HepG2 (cell line): ENCODE results near the gene ZDHHC19. TPM values are rescaled to one million over a fixed set of nuclear protein-coding genes. Genes with fewer than 3 reads are reported as not detected.

Source experiments
- ARNT2 ChIP-seq: sonication (generic); formaldehyde crosslinking; IDR thresholded peaks from 2 replicates; pipeline ENCODE4 v1.8.0; 2022; ENCODE audit warnings: mild to moderate bottlenecking, low read depth, missing genetic modification reagents, moderate library complexity
- ATF7-NPFF ChIP-seq: sonication (generic); formaldehyde crosslinking; IDR thresholded peaks from 2 replicates; pipeline ENCODE4 v1.8.1; 2023; ENCODE audit warnings: mild to moderate bottlenecking, low read depth, missing genetic modification reagents, moderate library complexity
- ATRX ChIP-seq: sonication (generic); formaldehyde crosslinking; IDR thresholded peaks from 2 replicates; pipeline ENCODE4 v1.4.0; 2020; ENCODE audit warnings: missing genetic modification reagents, borderline replicate concordance
- FOXM1 ChIP-seq: sonication (generic); formaldehyde crosslinking; IDR thresholded peaks from 2 replicates; pipeline ENCODE4 v1.5.0; 2020; ENCODE audit warnings: missing genetic modification reagents
- HNRNPL ChIP-seq: fragments of 200-400 bp; formaldehyde crosslinking; IDR thresholded peaks from 2 replicates; pipeline ENCODE4 v1.6.1; 2017; ENCODE audit warnings: mild to moderate bottlenecking, low read depth, low read length
- RELA ChIP-seq: sonication (generic); formaldehyde crosslinking; IDR thresholded peaks from 2 replicates; pipeline ENCODE4 v1.4.0; 2020; ENCODE audit warnings: missing genetic modification reagents
- SKI ChIP-seq: fragments of 450-650 bp; IDR thresholded peaks from one replicate; pipeline ENCODE4 v1.6.1; 2018; ENCODE audit warnings: mild to moderate bottlenecking; ENCODE audit not compliant: partially characterized antibody
- TBX2 ChIP-seq: sonication (generic); formaldehyde crosslinking; IDR thresholded peaks from 2 replicates; pipeline ENCODE4 v1.5.0; 2020; ENCODE audit warnings: missing genetic modification reagents, mild to moderate bottlenecking, borderline replicate concordance
- ZNF10 ChIP-seq: sonication (generic); formaldehyde crosslinking; IDR thresholded peaks from 2 replicates; pipeline ENCODE4 v1.4.0; 2020; ENCODE audit warnings: mild to moderate bottlenecking, low read depth, missing genetic modification reagents, borderline replicate concordance
- ZNF484 ChIP-seq: sonication (generic); formaldehyde crosslinking; IDR thresholded peaks from 2 replicates; pipeline ENCODE4 v1.5.1; 2020; ENCODE audit warnings: mild to moderate bottlenecking, low read depth, missing genetic modification reagents, borderline replicate concordance
- ZNF780A ChIP-seq: sonication (generic); formaldehyde crosslinking; IDR thresholded peaks from 2 replicates; pipeline ENCODE4 v1.8.0; 2022; ENCODE audit warnings: mild to moderate bottlenecking, missing genetic modification reagents, moderate library complexity
- ZSCAN12 ChIP-seq: sonication (generic); formaldehyde crosslinking; IDR thresholded peaks from 2 replicates; pipeline ENCODE4 v1.9.0; 2021; ENCODE audit warnings: mild to moderate bottlenecking, missing genetic modification reagents
- polyA plus RNA-seq, 8 experiments: library from polyadenylated mRNA; depleted of rRNA in 3 of 8; stranded (reverse) in 7 of 8; unstranded in 1 of 8; fragments of >200 nt; fragmentation: Illumina TruSeq in 4 of 8; extraction: Trizol in 4 of 8; gene quantifications; 2 replicates each; pipeline versions ENCODE4 v1.2.1 to v1.2.3, GENCODE V29; 2011 to 2016; ENCODE audit warnings: low read depth in 4 of 8, missing spikeins in 1 of 8, mixed read lengths in 1 of 8; ENCODE audit not compliant: insufficient read depth in 1 of 8
- total RNA-seq, 5 experiments: library from RNA; depleted of rRNA; stranded (reverse); fragments of >200 nt; fragmentation: Illumina TruSeq; extraction: Trizol; gene quantifications; 2 replicates each; pipeline ENCODE4 v1.2.3, GENCODE V29; 2016; ENCODE audit warnings: low read depth in 1 of 5
- TF ChIP-seq, protein P1 (sequence below): sonication (generic); formaldehyde crosslinking; IDR thresholded peaks from 2 replicates; pipeline ENCODE4 v1.4.0; 2020; ENCODE audit warnings: missing genetic modification reagents, borderline replicate concordance
- TF ChIP-seq, protein P2 (sequence below): sonication (generic); formaldehyde crosslinking; IDR thresholded peaks from 2 replicates; pipeline ENCODE4 v1.8.0; 2022; ENCODE audit warnings: low read depth, missing genetic modification reagents
- TF ChIP-seq, protein P3 (sequence below): sonication (generic); formaldehyde crosslinking; conservative IDR thresholded peaks from 2 replicates; pipeline ENCODE4 v1.4.0; 2020; ENCODE audit warnings: missing genetic modification reagents
- TF ChIP-seq, protein P4 (sequence below): sonication (generic); formaldehyde crosslinking; IDR thresholded peaks from 2 replicates; pipeline ENCODE4 v1.4.0; 2020; ENCODE audit warnings: low read depth, mild to moderate bottlenecking, missing genetic modification reagents
- TF ChIP-seq, protein P5 (sequence below), 2 experiments: sonication (generic) in 1 of 2; formaldehyde crosslinking in 1 of 2; IDR thresholded peaks; 2 replicates each; pipeline versions ENCODE4 v1.5.1 to v1.6.1; 2011 to 2020; ENCODE audit warnings: borderline replicate concordance in 1 of 2, low read depth in 1 of 2, low read length in 1 of 2, mild to moderate bottlenecking in 1 of 2, missing genetic modification reagents in 1 of 2, moderate library complexity in 1 of 2
- TF ChIP-seq, protein P6 (sequence below): sonication (generic); formaldehyde crosslinking; IDR thresholded peaks from 2 replicates; pipeline ENCODE4 v1.8.0; 2022; ENCODE audit warnings: missing genetic modification reagents, mild to moderate bottlenecking, borderline replicate concordance

ZDHHC19 gene
- total and polyA plus RNA-seq, 2 of the 13 experiments (the other 11 are each of a cell fraction or from before 2014, with no cell fraction given), result 0.22 to 0.53 TPM

DNA sequence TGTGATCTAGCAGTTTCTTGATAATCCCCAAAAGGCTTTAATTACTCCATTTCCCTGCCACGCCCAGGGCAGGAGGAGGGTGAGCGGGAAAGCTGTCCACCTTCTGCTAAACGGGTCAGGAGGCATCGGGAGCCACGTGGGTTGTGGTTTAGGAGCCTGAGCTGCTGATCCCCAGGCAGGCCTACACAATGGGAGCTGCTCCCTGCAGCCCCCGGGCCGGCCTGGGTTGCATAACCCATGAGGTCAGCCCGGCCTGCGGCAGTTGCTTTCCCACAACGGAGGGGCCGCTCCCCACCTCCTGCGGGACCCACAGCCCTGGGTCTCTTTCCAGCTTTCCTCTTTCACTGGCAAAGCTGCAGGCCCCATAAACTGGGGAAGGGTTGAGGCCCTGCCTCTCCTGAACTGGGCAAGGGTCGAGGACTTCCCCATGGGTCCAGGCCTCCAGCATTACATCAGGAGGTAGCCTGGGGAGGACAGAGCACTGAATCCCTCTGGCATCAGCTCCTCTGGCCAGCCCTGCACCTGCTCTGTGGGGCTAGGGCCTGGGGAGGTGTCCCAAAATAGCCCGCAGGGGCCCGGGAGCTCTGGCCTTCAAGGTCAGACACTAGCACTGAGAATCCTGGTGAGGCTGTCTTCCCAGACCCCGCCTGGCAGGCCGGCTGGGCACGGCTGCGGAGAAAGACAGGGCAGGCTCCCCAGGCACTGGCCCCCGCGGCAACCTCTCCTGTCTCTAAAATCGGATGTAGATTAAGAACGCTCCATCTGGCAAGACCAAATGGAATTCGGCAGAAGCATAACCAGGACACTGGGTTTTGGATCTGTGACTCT is 47.3 kb downstream of the ZDHHC19 start (continued):
- TF ChIP-seq, protein P1, sequence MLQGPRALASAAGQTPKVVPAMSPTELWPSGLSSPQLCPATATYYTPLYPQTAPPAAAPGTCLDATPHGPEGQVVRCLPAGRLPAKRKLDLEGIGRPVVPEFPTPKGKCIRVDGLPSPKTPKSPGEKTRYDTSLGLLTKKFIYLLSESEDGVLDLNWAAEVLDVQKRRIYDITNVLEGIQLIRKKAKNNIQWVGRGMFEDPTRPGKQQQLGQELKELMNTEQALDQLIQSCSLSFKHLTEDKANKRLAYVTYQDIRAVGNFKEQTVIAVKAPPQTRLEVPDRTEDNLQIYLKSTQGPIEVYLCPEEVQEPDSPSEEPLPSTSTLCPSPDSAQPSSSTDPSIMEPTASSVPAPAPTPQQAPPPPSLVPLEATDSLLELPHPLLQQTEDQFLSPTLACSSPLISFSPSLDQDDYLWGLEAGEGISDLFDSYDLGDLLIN (CRISPR knock-in tag), result no peak
- TF ChIP-seq FOXM1 (CRISPR knock-in tag) (no peak), HNRNPL (no peak), ATF7-NPFF (CRISPR knock-in tag) (no peak; the same call in 1 of the 2 replicates), TBX2 (no peak), ZNF484 (CRISPR knock-in tag) (no peak), ZSCAN12 (CRISPR knock-in tag) (no peak), ZNF780A (CRISPR knock-in tag) (no peak), ATRX (CRISPR knock-in tag) (no peak), ZNF10 (CRISPR knock-in tag) (no peak), ARNT2 (CRISPR knock-in tag) (peak; percentile 59; the same call in 1 of the 2 replicates), SKI (no peak), RELA (CRISPR knock-in tag) (no peak)
- TF ChIP-seq, protein P2, sequence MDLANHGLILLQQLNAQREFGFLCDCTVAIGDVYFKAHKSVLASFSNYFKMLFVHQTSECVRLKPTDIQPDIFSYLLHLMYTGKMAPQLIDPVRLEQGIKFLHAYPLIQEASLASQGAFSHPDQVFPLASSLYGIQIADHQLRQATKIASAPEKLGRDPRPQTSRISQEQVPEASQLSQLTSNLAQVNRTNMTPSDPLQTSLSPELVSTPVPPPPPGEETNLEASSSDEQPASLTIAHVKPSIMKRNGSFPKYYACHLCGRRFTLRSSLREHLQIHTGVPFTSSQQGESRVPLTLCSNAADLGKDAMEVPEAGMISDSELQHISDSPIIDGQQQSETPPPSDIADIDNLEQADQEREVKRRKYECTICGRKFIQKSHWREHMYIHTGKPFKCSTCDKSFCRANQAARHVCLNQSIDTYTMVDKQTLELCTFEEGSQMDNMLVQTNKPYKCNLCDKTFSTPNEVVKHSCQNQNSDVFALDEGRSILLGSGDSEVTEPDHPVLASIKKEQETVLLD (CRISPR knock-in tag), result no peak
- TF ChIP-seq, protein P3, sequence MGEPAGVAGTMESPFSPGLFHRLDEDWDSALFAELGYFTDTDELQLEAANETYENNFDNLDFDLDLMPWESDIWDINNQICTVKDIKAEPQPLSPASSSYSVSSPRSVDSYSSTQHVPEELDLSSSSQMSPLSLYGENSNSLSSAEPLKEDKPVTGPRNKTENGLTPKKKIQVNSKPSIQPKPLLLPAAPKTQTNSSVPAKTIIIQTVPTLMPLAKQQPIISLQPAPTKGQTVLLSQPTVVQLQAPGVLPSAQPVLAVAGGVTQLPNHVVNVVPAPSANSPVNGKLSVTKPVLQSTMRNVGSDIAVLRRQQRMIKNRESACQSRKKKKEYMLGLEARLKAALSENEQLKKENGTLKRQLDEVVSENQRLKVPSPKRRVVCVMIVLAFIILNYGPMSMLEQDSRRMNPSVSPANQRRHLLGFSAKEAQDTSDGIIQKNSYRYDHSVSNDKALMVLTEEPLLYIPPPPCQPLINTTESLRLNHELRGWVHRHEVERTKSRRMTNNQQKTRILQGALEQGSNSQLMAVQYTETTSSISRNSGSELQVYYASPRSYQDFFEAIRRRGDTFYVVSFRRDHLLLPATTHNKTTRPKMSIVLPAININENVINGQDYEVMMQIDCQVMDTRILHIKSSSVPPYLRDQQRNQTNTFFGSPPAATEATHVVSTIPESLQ (CRISPR knock-in tag), result no peak
- TF ChIP-seq, protein P4, sequence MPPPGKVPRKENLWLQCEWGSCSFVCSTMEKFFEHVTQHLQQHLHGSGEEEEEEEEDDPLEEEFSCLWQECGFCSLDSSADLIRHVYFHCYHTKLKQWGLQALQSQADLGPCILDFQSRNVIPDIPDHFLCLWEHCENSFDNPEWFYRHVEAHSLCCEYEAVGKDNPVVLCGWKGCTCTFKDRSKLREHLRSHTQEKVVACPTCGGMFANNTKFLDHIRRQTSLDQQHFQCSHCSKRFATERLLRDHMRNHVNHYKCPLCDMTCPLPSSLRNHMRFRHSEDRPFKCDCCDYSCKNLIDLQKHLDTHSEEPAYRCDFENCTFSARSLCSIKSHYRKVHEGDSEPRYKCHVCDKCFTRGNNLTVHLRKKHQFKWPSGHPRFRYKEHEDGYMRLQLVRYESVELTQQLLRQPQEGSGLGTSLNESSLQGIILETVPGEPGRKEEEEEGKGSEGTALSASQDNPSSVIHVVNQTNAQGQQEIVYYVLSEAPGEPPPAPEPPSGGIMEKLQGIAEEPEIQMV (CRISPR knock-in tag), result no peak
- TF ChIP-seq, protein P5, sequence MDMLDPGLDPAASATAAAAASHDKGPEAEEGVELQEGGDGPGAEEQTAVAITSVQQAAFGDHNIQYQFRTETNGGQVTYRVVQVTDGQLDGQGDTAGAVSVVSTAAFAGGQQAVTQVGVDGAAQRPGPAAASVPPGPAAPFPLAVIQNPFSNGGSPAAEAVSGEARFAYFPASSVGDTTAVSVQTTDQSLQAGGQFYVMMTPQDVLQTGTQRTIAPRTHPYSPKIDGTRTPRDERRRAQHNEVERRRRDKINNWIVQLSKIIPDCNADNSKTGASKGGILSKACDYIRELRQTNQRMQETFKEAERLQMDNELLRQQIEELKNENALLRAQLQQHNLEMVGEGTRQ (IDR thresholded peaks at IDR 0.05; ENCODE audit: low read depth, low read length), result no peak
- TF ChIP-seq, protein P5 (CRISPR knock-in tag; IDR thresholded peaks at IDR 0.05; ENCODE audit: borderline replicate concordance), result no peak
- TF ChIP-seq, protein P6, sequence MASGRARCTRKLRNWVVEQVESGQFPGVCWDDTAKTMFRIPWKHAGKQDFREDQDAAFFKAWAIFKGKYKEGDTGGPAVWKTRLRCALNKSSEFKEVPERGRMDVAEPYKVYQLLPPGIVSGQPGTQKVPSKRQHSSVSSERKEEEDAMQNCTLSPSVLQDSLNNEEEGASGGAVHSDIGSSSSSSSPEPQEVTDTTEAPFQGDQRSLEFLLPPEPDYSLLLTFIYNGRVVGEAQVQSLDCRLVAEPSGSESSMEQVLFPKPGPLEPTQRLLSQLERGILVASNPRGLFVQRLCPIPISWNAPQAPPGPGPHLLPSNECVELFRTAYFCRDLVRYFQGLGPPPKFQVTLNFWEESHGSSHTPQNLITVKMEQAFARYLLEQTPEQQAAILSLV (CRISPR knock-in tag), result peak; percentile 59; the same call in 1 of the 2 replicates
